ENCODE measurements around the gene FGFR1OP2.

FGFR1OP2 gene

GRCh38 chr12:26997003-26997402 lies 58.7 kb downstream of the FGFR1OP2 start:
- H3K4me3 ChIP-seq (ENCODE audit: low read length) = no peak overlapping the region
- no peak for DNase-seq (ENCODE audit: low read depth)
- no peak for TF ChIP-seq CTCF (conservative IDR thresholded peaks at IDR 0.05; ENCODE audit: low read length)

GRCh38 chr12:27000961-27001360 lies 62.7 kb downstream of the FGFR1OP2 start:
- H3K4me3 ChIP-seq (ENCODE audit: low read length) = no peak overlapping the region
- no peak for TF ChIP-seq CTCF (conservative IDR thresholded peaks at IDR 0.05; ENCODE audit: low read length)
- no peak for DNase-seq (ENCODE audit: low read depth)

- no peak for TF ChIP-seq CTCF (conservative IDR thresholded peaks at IDR 0.05; ENCODE audit: low read length)
- no peak overlapping the region for H3K4me3 ChIP-seq (ENCODE audit: low read length)
- DNase-seq (ENCODE audit: low read depth) = no peak
Measured at GRCh38 chr12:27001663-27002062, 63.4 kb downstream of the FGFR1OP2 start.

- DNase-seq (ENCODE audit: low read depth) = no peak
- TF ChIP-seq CTCF (conservative IDR thresholded peaks at IDR 0.05; ENCODE audit: low read length) = no peak
- no peak overlapping the region for H3K4me3 ChIP-seq (ENCODE audit: low read length)
Measured at GRCh38 chr12:27002141-27002540, 63.9 kb downstream of the FGFR1OP2 start.

GRCh38 chr12:27003421-27004381 lies 65.4 kb downstream of the FGFR1OP2 start:
- TF ChIP-seq CTCF (conservative IDR thresholded peaks at IDR 0.05; ENCODE audit: low read length) = no peak
- no peak overlapping the region for H3K4me3 ChIP-seq (ENCODE audit: low read length)
- DNase-seq (ENCODE audit: low read depth) = no peak

- no peak for TF ChIP-seq CTCF (conservative IDR thresholded peaks at IDR 0.05; ENCODE audit: low read length)
Measured at GRCh38 chr12:27005495-27005894, 67.2 kb downstream of the FGFR1OP2 start.

More at GRCh38 chr12:27005495-27005894, 67.2 kb downstream of the FGFR1OP2 start:
- H3K4me3 ChIP-seq (ENCODE audit: low read length) = no peak overlapping the region
- no peak for DNase-seq (ENCODE audit: low read depth)

Measured in AG10803 (cell line).